ENCODE data around the gene ARSD.

ARSD gene

DNA sequence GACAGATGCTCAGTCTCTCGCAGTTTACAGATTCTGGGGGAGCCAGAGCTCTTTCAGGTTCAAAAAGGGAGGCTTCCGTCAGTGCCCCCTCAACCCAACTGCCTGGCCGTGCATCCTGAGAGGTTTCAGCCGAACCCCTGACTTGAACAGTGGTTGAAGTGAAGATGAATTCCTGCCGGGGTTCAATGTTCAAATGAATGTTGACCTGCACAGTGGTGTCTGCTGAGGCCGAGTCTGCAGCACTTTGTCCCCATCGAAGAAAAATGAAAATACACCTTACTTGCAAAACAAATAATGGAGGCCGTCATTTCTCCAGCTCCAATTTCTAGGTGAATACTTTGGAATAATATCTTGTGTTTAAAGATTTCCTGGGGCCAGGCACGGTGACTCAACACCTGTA, 66.7 kb downstream of the ARSD start:
- DNase-seq (ENCODE audit: low read depth), result no peak
- H3K4me3 ChIP-seq (ENCODE audit: low read depth, low read length), result no peak overlapping the region

DNA sequence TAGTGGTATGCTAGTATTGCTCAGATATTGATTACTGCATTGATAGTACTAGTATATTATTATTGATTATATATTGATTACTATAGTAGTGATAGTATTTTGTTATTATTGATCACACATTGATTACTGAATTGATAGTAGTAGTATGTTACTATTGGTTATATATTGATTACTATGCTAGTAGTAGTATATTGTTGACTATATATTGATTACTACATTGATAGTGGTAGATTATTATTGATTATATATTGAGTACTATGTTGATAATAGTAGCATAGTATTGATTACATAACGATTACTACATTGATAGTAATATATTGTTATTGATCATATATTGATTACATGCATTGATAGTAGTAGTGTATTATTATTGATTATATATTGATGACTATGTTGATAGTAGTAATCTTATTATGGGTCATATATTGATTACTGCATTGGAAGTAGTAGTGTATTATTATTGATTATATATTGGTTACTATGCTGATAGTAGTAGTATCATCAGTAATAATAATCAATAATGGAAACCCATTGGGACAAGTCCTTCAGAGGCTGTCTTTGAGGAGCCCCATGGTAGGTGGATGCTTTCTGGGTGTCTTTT, 69.8 kb downstream of the ARSD start:
- H3K4me3 ChIP-seq (ENCODE audit: low read depth, low read length), result no peak overlapping the region
- DNase-seq (ENCODE audit: low read depth), result no peak
- TF ChIP-seq, protein P1, sequence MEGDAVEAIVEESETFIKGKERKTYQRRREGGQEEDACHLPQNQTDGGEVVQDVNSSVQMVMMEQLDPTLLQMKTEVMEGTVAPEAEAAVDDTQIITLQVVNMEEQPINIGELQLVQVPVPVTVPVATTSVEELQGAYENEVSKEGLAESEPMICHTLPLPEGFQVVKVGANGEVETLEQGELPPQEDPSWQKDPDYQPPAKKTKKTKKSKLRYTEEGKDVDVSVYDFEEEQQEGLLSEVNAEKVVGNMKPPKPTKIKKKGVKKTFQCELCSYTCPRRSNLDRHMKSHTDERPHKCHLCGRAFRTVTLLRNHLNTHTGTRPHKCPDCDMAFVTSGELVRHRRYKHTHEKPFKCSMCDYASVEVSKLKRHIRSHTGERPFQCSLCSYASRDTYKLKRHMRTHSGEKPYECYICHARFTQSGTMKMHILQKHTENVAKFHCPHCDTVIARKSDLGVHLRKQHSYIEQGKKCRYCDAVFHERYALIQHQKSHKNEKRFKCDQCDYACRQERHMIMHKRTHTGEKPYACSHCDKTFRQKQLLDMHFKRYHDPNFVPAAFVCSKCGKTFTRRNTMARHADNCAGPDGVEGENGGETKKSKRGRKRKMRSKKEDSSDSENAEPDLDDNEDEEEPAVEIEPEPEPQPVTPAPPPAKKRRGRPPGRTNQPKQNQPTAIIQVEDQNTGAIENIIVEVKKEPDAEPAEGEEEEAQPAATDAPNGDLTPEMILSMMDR (conservative IDR thresholded peaks at IDR 0.05; ENCODE audit: low read depth, low read length), result no peak

More for the DNA sequence above, 66.7 kb downstream of the ARSD start:
- TF ChIP-seq, protein P1 (conservative IDR thresholded peaks at IDR 0.05; ENCODE audit: low read depth, low read length), result no peak

DNA sequence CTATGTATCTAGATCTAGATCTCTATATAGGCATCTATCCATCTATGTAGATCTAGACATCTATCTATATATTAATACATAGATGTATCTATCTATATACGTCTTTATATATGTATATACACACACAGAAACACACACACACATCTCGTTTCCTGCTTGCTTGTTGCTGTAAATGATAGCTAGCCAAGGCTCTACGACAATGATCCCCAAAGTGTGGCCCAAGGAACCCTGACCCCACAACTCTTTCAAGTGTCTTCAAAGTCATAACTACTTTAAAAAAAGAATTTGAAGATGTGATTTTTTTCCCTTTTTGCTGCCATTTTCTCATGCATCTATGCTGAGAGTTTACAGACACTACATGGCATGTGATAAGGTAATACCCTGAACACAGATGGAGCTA, 71.6 kb downstream of the ARSD start:
- H3K4me3 ChIP-seq (ENCODE audit: low read depth, low read length), result no peak overlapping the region
- DNase-seq (ENCODE audit: low read depth), result no peak
- TF ChIP-seq, protein P1 (conservative IDR thresholded peaks at IDR 0.05; ENCODE audit: low read depth, low read length), result no peak

DNA sequence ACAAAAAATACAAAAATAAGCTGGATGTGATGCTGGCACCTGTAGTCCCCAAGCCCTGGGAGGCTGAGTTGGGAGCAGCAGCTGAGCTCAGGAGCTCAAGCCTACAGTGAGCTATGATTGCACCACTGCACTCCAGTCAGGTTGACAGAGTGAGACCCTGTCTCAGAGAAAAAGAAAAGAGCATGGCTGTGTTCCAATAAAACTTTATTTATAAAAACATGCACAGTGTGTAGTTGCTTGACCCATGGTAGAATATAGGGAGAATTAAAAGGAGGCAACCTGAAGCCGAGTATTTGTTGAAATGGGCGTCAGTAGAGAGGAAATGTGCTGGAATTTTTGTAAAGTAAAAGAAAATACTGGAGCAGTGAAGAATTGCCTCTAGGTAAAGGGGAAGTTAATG, 73.4 kb downstream of the ARSD start:
- H3K4me3 ChIP-seq (ENCODE audit: low read depth, low read length), result no peak overlapping the region
- no peak for DNase-seq (ENCODE audit: low read depth)
- TF ChIP-seq, protein P1 (conservative IDR thresholded peaks at IDR 0.05; ENCODE audit: low read depth, low read length), result no peak

DNA sequence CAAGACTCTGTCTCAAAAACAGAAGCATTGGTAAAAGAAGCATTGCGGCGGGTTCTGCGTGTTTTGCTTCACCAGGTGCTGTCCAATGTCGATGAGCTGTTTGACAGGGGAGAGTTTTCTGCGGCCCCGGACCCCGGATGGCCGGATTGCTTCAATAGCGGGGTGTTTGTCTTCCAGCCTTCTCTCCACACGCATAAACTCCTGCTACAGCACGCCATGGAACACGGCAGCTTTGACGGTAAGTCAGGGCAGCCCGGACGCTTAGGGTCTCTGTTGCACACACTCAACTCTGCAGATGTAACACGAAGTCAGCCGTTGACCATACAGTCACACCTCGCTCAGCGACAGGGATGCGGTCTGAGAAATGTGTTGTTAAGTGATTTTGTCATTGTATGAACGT, 74.2 kb downstream of the ARSD start:
- TF ChIP-seq, protein P1 (conservative IDR thresholded peaks at IDR 0.05; ENCODE audit: low read depth, low read length), result no peak
- H3K4me3 ChIP-seq (ENCODE audit: low read depth, low read length), result no peak overlapping the region
- no peak for DNase-seq (ENCODE audit: low read depth)

All from choroid plexus epithelial cell (primary cell).